Camera-type eye (tissue), 1 donor: ENCODE measurements around the gene CTTN. TPM values are rescaled to one million over a fixed set of nuclear protein-coding genes. Genes with fewer than 3 reads are reported as not detected.

ENCODE experiments used
- total RNA-seq: library from RNA; depleted of rRNA; stranded (reverse); fragments of >200 nt; gene quantifications from one replicate; pipeline ENCODE4 v1.2.3, GENCODE V29; 2014

Gene CTTN
- total RNA-seq: 247 TPM

GRCh38 chr11:70397983-70398833 is at the start of gene CTTN:
Gene CTTN (plus strand): TSS chr11:70398529. CDS start chr11:70407298, 8,769 bp downstream.

Other genes starting within 250 kb of the CTTN start
- 22.9 TPM for gene FADD, start 195.2 kb upstream of the CTTN start, total RNA-seq
- gene PPFIA1, start 127.8 kb upstream of the CTTN start, total RNA-seq: 67.5 TPM